ENCODE measurements around the gene TVP23C. TPM values are rescaled to one million over a fixed set of nuclear protein-coding genes. Genes with fewer than 3 reads are reported as not detected.
"Not testable (repeated sequence)": the region's sequence is repeated elsewhere in the genome, so short reads cannot be mapped to it uniquely, and the experiment has no call there.

Gene TVP23C
- total RNA-seq, 1 experiment from 2014 or later: 8.8 TPM

DNA sequence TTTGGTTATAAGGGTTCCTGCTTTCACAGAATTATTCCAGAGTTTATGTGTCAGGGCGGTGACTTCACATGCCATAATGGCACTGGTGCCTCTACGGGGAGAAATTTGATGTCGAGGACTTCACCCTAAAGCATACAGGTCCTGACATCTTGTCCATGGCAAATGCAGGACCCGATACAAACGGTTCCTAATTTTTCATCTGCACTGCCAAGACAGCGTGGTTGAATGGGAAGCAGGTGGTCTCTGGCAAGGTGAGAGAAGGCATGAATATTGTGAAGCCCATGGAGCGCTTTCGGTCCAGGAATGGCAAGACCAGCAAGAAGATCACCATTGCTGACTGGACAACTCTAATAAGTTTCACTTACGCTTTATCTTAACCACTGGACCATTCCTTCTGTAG is 56.3 kb downstream of the TVP23C start:
- Histone ChIP-seq H3K36me3 (no peaks in the 10 kb centered on the region), H3K4me3 (no peak overlapping the region), H3K9me3 (no peaks in the 10 kb centered on the region), H3K27me3 (no peaks in the 10 kb centered on the region)
- DNase-seq: no peak

- H3K9me3 ChIP-seq, DNase-seq, H3K27me3 ChIP-seq, H3K36me3 ChIP-seq, H3K4me3 ChIP-seq: not testable (repeated sequence)
Observed at GRCh38 chr17:15505708-15506107, 57.6 kb downstream of the TVP23C start.

DNA sequence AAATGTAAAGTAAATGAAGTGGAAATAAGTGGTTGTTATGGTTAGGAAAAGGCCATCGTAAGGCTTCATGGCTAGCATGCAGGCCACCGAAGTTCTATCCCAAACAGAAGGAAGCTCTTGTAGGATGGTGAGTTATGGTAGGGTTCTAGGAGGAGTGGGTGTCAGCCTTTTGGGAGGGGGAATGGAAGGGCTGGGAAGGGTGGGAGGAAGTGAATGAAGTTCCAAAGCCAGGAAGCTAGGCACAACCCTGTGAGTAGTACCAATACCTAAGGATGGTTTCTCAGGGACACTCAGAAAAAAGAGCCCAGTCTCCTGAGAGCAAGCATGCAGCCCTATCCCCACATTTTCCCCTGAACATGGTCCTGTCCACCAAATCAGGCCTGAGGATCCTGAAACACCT is 59.6 kb downstream of the TVP23C start:
- no peak for DNase-seq
- H3K9me3 ChIP-seq: no peaks in the 10 kb centered on the region
- H3K27me3 ChIP-seq: no peaks in the 10 kb centered on the region
- H3K4me3 ChIP-seq: no peak overlapping the region
- H3K36me3 ChIP-seq: no peaks in the 10 kb centered on the region

DNA sequence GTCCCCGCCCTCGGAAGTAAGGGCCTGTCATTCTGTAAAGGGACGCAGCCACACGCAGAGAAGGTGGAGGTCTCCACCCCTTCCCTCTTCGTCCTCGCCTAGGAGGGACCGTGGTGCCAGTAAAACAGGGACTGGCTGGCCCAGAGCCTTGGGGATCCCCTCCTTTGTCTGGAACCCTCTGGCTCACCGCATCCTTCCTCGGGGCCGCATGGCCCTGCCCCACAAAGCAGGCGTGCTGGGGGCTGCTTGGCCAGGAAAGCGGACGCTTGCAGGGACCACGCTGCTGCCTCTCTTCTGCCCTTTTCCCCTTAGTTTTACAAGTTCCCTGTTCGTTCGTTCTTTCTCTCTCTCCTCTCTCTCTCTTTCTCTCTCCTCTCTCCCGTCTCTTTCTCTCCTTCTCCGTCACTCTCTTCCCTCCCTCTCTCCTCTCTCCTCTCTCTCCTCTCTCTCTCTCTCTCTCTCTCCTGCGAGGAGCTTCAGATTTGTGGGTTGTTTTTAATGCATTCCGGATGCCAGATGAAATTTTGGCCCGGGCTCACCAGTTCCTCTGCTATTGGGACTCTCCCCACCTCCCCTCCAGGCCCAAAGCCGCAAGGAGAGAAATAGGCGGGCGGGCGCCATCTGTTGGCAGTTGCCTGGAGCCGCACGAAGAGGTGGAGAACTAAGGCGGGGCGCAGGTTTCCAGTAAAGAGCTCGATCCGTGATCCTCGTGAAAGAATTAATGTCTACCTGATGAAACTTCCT is 60.7 kb downstream of the TVP23C start:
- Histone ChIP-seq H3K27me3 (no peaks in the 10 kb centered on the region), H3K9me3 (no peaks in the 10 kb centered on the region), H3K4me3 (no peak overlapping the region), H3K36me3 (no peaks in the 10 kb centered on the region)
- DNase-seq: peak; percentile 76

GRCh38 chr17:15501793-15502192 is 61.5 kb downstream of the TVP23C start:
- Histone ChIP-seq H3K4me3 (no peak overlapping the region), H3K27me3 (no peaks in the 10 kb centered on the region)
- DNase-seq: no peak

GRCh38 chr17:15501282-15501681 is 62.0 kb downstream of the TVP23C start:
- Histone ChIP-seq H3K4me3 (no peak overlapping the region), H3K27me3 (no peaks in the 10 kb centered on the region), H3K9me3 (no peaks in the 10 kb centered on the region), H3K36me3 (no peaks in the 10 kb centered on the region)
- DNase-seq: no peak

More at GRCh38 chr17:15501793-15502192, 61.5 kb downstream of the TVP23C start:
- Histone ChIP-seq H3K9me3 (no peaks in the 10 kb centered on the region), H3K36me3 (no peaks in the 10 kb centered on the region)

DNA sequence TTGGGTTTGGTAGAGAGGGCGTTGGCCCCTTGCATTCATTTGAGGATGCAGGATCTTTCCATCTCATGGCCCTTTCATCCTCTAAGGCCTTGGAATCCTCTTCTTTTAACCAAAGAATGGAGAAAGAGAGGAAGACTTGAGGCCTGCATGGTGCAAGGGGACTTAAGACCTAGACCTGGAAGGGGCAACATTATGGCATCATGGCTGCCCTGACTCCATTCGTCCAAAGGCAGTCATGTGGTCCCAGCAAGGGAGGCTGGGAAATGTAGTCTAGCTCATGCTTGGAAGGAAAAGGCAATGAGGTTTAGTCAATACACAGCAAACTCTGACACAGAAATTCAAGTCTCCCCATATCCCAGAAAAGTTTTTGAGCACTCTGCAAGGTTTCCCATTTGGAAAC is 65.2 kb downstream of the TVP23C start:
- no peak overlapping the region for H3K4me3 ChIP-seq
- H3K36me3 ChIP-seq: no peaks in the 10 kb centered on the region
- DNase-seq: no peak
- no peaks in the 10 kb centered on the region for H3K27me3 ChIP-seq
- H3K9me3 ChIP-seq: no peaks in the 10 kb centered on the region

- no peaks in the 10 kb centered on the region for H3K9me3 ChIP-seq
- no peak for DNase-seq
- no peak overlapping the region for H3K4me3 ChIP-seq
- no peaks in the 10 kb centered on the region for H3K36me3 ChIP-seq
- no peaks in the 10 kb centered on the region for H3K27me3 ChIP-seq
Observed at GRCh38 chr17:15496735-15497670, 66.3 kb downstream of the TVP23C start.

DNA sequence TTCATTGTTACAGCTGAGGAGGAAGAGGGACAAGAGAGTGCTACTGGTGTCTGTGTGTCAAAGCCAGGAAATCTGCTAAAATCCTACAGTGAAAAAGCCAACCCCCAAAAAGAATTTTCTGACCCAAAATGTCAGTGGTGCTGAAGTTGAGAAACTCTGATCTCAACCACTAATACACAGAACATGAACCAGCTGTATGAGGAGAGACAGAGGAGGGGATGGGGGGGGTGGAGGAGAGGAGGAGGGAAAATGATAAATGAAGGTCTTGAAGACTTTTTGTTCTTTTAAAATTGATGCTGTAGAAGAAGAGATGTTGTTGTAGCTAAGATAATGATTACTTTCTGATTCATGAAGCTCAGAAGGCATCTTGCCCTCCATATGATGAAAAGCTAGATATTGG is 68.5 kb downstream of the TVP23C start:
- DNase-seq: no peak
- Histone ChIP-seq H3K27me3 (no peaks in the 10 kb centered on the region), H3K9me3 (no peaks in the 10 kb centered on the region), H3K36me3 (no peaks in the 10 kb centered on the region), H3K4me3 (no peak overlapping the region)

GRCh38 chr17:15493693-15494035 is 69.6 kb downstream of the TVP23C start:
- Histone ChIP-seq H3K27me3 (no peaks in the 10 kb centered on the region), H3K36me3 (no peaks in the 10 kb centered on the region), H3K4me3 (no peak overlapping the region), H3K9me3 (no peaks in the 10 kb centered on the region)
- no peak for DNase-seq

DNA sequence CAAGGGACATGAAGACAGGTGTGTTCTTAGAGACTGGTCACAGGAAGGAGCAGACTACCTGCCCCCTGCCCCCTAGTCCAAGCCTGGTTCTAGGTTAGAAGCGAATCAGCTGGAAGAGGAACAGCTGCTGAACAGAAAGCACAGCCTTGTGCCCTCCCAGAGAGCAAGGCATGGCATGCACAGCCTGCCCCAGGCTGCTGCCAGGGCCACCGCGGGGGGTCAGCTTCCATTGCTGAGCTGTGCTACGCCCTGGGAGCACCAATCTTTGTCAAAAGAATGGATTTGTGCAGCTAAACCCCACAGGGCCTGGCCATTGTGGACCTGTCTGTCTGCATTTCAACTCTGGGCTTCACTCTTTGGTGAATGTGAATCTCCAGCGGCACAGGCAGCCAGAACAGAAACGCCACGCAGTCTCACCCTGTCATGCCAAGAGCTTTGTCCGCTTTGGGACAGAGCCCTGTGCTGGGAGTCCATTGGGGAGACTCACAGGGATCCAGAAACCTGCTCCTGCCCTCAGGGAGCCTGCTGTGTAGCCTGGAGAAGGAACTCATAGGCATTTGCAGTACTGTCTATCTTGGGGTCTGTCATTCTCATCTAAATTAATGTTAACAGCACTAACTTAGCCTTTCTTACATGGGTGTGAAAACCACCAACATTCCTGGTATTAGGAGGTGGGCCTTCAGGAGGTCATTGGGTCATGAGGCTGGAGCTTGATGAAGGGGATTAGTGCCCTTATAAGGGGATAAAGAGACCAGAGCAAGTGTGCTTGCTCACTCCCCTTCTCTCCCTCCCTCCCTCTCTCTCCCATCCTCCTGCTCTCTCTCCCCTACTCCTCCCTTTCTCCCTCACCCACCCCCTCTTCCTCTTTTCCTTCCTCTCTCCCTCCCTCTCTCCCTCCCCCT is 70.2 kb downstream of the TVP23C start:
- no peak for DNase-seq
- Histone ChIP-seq H3K36me3 (no peaks in the 10 kb centered on the region), H3K4me3 (no peak overlapping the region), H3K9me3 (no peaks in the 10 kb centered on the region), H3K27me3 (no peaks in the 10 kb centered on the region)

DNA sequence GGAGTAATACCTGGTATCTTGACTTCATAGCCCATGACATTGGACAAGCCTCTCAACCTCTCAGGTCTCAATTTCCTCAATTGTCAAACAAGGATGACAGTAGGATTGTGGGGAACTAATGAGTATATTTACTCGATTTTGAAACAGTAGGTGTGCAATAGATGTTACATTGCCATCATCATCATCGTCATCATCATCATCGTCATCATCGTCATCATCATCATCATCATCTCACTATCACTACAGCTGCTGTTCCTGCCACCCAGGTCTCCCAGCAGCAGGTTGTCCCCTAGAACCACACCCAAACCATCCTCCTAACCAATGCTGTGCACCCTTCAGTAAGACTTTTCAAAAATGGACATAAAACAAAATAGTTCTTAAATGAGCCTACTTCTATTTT is 71.1 kb downstream of the TVP23C start:
- no peaks in the 10 kb centered on the region for H3K27me3 ChIP-seq
- H3K9me3 ChIP-seq: no peaks in the 10 kb centered on the region
- no peaks in the 10 kb centered on the region for H3K36me3 ChIP-seq
- no peak for DNase-seq
- no peak overlapping the region for H3K4me3 ChIP-seq

DNA sequence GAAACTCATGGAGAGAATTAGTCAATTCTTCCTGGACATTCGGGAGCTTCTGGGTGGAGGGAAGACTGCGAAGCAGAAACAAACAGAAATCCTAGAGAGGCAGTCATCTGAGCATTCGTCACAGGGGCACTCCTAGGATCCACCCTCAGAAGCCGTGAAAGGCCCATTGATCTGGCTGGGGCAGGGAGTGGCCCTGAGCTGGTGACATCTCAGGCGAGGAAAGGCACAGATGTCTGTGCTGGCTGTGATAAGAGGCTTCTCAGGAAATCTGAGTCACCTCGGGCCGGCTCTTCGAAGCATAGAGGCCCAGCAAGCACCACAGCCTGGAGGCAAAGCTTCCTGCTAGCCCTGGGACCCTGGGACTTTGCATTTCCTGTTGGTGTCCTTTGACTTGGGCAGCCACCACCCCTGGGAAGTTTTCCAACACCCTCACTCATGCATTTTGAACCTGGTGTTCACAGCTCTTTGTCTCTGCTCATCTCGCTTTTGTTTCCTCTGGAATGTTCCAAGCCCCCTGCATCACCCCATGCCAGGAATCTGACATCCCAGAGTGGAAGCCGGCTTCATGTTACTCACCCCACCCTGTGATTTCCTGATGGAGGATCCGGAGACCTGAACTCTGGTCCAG is 72.5 kb downstream of the TVP23C start:
- no peaks in the 10 kb centered on the region for H3K36me3 ChIP-seq
- no peak for DNase-seq
- no peaks in the 10 kb centered on the region for H3K27me3 ChIP-seq
- H3K9me3 ChIP-seq: no peaks in the 10 kb centered on the region
- no peak overlapping the region for H3K4me3 ChIP-seq

GRCh38 chr17:15488557-15488956 is 74.7 kb downstream of the TVP23C start:
- Histone ChIP-seq H3K36me3 (no peaks in the 10 kb centered on the region), H3K9me3 (no peaks in the 10 kb centered on the region), H3K4me3 (no peak overlapping the region), H3K27me3 (no peaks in the 10 kb centered on the region)
- no peak for DNase-seq

DNA sequence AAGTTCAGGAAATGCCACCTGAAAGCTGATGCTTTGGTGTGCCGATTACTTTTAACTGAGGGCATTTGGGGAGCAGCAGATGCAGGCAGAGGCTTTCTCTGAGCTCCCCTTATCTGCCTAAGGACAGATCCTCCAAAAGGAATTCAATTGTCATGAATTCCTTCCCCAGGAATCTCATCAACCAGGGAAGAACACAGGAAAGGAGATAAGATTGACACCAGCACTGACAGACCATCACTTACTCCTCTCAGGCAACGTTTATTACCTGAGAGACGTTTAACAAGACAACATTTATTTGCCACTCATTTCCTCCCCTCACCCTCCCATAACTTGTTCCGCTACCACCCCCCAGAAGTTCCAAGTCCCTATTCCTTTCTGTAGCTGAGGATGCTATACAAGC is 78.2 kb downstream of the TVP23C start:
- no peaks in the 10 kb centered on the region for H3K36me3 ChIP-seq
- H3K27me3 ChIP-seq: no peaks in the 10 kb centered on the region
- no peaks in the 10 kb centered on the region for H3K9me3 ChIP-seq
- no peak overlapping the region for H3K4me3 ChIP-seq
- DNase-seq: no peak

- no peak overlapping the region for H3K4me3 ChIP-seq
- H3K9me3 ChIP-seq: no peaks in the 10 kb centered on the region
- H3K27me3 ChIP-seq: no peaks in the 10 kb centered on the region
- H3K36me3 ChIP-seq: no peaks in the 10 kb centered on the region
- DNase-seq: no peak
Observed at GRCh38 chr17:15483431-15483830, 79.9 kb downstream of the TVP23C start.

Data from MG63 (cell line).